HG03135 (cell line): ENCODE measurements around the gene TSPAN31.
"Not testable (repeated sequence)": the region's sequence is repeated elsewhere in the genome, so short reads cannot be mapped to it uniquely, and the experiment has no call there.

ENCODE experiments used
- ATAC-seq: cut with Tn5 transposase; IDR thresholded peaks from one replicate; pipeline ENCODE4 v1.9.1; 2021; ENCODE audit warnings: mild to moderate bottlenecking, moderate library complexity; ENCODE audit not compliant: unreplicated experiment

The TSPAN31 gene

GRCh38 chr12:57721846-57722608 lies 22.8 kb upstream of the TSPAN31 start:
- ATAC-seq: not testable (repeated sequence)

GRCh38 chr12:57722716-57723629 lies 21.9 kb upstream of the TSPAN31 start:
- ATAC-seq: no peak

DNA sequence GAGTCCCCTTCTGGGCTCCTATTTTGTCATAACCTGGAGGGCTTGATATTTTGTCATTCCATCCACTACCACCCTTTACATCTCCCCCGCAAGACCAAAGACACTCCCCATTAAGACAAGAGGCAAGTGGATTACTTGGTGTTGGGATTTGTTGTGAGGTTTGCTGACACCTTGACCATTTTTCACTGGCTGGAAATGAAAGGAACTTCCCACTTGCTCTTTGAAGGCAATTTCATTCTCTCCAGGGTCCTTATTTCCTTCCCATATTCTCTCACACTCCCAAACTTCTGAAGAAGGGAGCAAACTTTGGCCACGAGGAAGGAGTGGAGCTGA lies 21.2 kb upstream of the TSPAN31 start:
- no peak for ATAC-seq

GRCh38 chr12:57724003-57724935 lies 20.6 kb upstream of the TSPAN31 start:
- ATAC-seq: no peak

- ATAC-seq: no peak
These were observed 19.7 kb upstream of the TSPAN31 start for GRCh38 chr12:57724936-57725740.

- ATAC-seq: no peak
These were observed 19.0 kb upstream of the TSPAN31 start for GRCh38 chr12:57725851-57726150.

GRCh38 chr12:57726151-57726883 lies 18.5 kb upstream of the TSPAN31 start:
- no peak for ATAC-seq

GRCh38 chr12:57726884-57727757 lies 17.7 kb upstream of the TSPAN31 start:
- ATAC-seq: no peak

- ATAC-seq: no peak
These were observed 17.0 kb upstream of the TSPAN31 start for GRCh38 chr12:57727758-57728395.

DNA sequence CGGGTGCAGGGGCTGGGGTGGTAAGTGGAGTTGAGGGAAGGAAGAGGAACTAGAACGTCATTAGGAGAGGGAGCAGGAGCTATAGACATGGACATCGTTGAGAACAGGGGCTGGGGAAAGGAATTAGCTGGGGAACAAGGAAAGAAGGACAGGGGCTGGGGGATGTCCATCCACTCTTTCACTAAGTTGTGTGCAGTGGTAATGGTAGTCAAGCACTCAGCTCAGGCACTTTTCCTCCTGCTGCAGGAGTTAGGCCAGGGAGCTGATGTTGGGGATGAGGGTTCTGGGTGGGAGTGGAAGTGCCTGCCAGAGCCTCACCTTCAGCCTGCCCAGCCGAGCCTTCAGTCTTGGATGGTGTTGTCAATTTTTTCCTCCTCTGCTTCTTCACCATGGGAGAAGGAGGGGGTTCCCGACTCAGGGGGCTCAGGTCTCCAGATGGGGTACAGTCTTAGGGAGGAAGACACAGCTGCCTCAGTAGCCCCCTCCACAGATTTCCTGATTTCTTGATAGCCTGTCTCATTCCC lies 15.5 kb upstream of the TSPAN31 start:
- no peak for ATAC-seq

DNA sequence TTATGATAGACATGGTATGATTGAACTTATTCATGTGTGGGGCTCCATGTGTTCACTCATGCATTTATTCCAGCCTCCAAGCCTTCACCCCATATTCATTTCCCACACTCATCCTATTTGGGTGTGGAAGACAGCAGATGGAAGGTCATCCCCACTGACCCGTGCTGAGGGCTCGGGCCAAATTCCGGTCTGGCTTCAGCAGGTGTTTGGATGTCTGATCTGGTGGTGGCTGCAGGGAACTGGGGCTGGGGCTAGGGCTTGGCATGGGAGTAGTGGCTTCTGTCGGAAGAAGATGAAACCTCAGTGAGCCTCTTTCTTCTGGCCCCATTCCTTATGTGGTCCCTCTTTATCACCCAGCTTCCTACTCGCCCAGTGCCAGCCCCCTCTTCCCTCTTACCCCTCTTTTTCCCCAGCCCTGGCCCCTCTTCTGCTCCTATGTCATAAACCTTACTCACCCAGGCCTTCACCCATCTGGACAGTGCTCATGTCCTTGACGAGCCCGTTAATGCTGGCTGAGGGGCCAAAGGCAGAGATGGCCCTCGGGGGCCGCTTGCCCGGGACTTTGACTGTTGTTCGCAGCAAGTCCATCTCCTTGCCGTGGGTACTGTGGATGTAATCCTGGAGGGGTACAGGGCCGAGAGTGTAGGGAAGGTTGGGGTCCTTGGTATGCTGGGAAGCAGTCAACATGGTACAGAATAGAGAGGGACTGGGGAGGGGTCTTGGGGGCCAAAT lies 14.3 kb upstream of the TSPAN31 start:
- ATAC-seq: no peak

DNA sequence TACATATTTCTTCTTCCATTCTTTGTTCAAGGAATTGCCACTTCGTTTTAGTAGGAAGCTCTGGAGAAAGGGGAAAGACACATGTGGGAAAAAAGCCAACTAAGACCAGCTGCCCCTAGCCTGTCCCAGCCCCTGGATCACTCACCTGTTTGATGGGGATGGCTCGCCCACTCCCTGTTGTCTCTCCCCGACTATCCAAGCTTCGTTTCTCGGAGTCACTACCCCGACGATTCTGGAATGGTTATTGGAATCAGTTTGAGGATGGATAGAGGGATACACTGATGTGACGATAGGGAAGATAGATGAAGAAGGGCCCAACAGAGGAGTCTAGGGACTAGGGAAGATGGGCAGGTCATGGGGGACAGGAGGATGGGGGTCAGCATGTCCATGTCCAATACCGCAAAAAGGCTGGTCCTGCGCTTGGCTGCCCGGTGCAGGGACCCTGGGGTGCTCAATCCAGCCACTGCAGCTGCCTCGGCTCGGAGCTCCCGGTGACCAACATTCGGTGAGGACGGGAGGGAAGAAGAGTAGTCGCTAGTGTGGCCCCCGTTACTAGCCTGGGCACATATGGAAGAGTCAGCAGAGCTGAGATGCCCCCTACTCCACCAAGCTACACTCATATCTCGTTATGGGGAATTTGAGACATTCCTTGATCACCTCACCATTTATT lies 13.3 kb upstream of the TSPAN31 start:
- ATAC-seq: no peak

- no peak for ATAC-seq
These were observed 12.6 kb upstream of the TSPAN31 start for GRCh38 chr12:57732270-57732669.

DNA sequence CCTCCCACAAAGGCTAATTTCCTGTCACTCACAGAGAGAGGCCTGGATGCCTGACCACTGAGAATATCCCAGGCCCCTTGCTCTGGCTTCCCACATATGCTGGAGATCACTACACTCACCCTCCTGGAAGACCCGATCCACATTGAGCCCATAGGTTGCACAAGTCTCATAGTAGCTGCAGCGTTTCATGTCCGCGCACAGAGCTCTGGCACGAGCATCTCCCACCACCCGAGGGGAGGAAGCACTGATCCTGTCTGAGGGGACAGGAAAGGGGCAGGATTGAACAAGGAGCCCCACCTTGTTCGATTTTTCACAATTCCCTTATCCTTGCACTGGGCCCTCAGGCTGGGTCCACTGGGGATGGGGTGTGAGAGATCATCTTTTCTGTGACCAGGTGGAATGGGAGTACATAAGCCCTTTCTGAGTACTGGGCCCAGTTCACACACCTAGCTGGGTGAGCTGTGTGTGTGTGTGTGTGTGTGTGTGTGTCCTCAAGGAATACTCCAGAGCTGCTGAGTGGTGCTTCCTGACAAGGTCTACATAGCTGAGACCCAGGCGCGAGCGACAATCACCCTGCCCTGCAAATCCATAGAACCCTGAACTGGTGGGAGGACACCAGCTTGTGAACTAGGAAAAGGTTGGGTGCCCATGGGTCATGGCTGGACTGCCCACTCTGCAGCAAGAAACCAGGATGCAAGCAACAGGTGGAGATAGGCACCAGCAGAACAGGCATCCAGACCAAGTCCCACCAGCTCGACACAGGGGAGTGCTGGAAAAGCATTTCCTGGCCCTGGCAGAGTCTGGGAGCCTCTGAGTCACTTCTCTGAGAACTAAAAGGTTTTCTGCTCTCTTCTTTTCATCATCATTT lies 11.9 kb upstream of the TSPAN31 start:
- ATAC-seq: no peak

DNA sequence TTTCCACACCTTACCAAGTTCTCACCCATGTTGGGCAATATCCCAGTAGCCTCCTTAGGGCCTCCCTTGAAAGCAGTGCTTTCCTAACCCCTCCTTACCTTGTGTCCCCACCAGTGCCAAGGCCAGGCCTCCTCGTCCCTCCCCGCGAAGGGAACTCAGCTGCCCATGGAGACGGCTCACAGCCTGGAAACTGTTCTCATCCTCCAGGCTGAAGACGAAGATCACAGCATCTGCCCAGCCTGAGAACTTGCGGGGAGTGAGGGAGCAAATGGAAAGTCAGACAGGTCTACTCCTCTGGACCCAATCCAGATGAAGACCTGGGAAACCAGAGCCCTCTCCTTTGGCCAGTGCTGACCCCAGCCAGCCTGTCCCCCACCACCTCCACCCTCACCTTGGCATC lies 10.9 kb upstream of the TSPAN31 start:
- ATAC-seq: no peak

- ATAC-seq: no peak
These were observed 10.2 kb upstream of the TSPAN31 start for GRCh38 chr12:57734591-57734990.
